Measurements from ENCODE around the gene TBX19. TPM values are rescaled to one million over a fixed set of nuclear protein-coding genes. Genes with fewer than 3 reads are reported as not detected.

Gene TBX19
- total and polyA plus RNA-seq, 2 of the 8 experiments (the other 6 are each of a cell fraction or from before 2014, with no cell fraction given), result 1.0 to 1.8 TPM

DNA sequence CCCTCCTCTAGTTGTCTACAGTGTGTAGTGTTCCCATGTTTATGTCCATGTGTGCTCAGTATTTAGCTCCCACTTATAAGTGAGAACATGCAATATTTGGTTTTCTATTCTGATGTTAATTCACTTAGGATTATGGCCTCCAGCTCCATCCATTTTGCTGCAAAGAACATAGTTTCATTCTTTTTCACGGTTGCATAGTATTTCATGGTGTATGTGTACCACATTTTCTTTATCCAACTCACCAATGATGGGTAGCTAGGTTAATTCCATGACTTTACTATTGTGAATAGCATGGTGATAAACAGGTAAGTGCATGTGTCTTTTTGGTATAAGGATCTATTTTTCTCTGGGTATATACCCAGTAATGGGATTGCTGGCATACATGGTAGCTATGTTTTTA is 67.0 kb downstream of the TBX19 start:
- Histone ChIP-seq H3K23me2 (ENCODE audit: low read depth, low read length) (no peaks in the 10 kb centered on the region), H2BK20ac (ENCODE audit: low read length) (no peak overlapping the region), H3K79me2 (ENCODE audit: control insufficient read depth in 1 of 2, insufficient read depth in 2 of 2, low read length in 2 of 2) (no peaks in the 10 kb centered on the region), H3K56ac (replicated peaks; ENCODE audit: insufficient read length, low read depth, low read length) (no peak overlapping the region), H4K8ac (ENCODE audit: extremely low read depth, insufficient read depth, low read length) (no peak overlapping the region), H4K20me1 (replicated peaks in 1 of 2; ENCODE audit: control insufficient read depth in 1 of 2, insufficient read depth in 2 of 2, low read length in 2 of 2) (no peaks in the 10 kb centered on the region), H3K23ac (ENCODE audit: insufficient read length) (no peak overlapping the region), H2BK120ac (replicated peaks; ENCODE audit: low read depth, low read length) (no peak overlapping the region), H4K5ac (ENCODE audit: insufficient read length, low read depth, low read length) (no peak overlapping the region), H3K9ac (replicated peaks in 1 of 4; ENCODE audit: extremely low read depth in 1 of 4, low read depth in 3 of 4, low read length in 3 of 4) (no peak overlapping the region), H3K27me3 (replicated peaks in 1 of 4; ENCODE audit: control insufficient read depth in 3 of 4, extremely low read depth in 1 of 4, insufficient read depth in 3 of 4, low read length in 3 of 4) (no peaks in the 10 kb centered on the region), H3K18ac (ENCODE audit: extremely low read depth, low read length) (no peak overlapping the region), H2BK15ac (ENCODE audit: low read length) (no peak overlapping the region), H3K4ac (replicated peaks; ENCODE audit: insufficient read length, low read depth, low read length) (no peak overlapping the region), H3K4me2 (ENCODE audit: insufficient read depth in 1 of 2, low read depth in 2 of 2, low read length in 2 of 2) (no peak overlapping the region), H3K4me1 (replicated peaks in 1 of 4; ENCODE audit: control insufficient read depth in 3 of 4, insufficient read depth in 4 of 4, low read length in 3 of 4) (no peaks in the 10 kb centered on the region), H3K36me3 (ENCODE audit: control insufficient read depth in 2 of 4, insufficient read depth in 4 of 4, low read length in 3 of 4) (no peaks in the 10 kb centered on the region), H3K14ac (ENCODE audit: insufficient read length) (no peak overlapping the region), H4K91ac (replicated peaks; ENCODE audit: insufficient read length, low read length) (no peak overlapping the region), H2BK5ac (ENCODE audit: low read depth, low read length) (no peak overlapping the region), H2BK12ac (ENCODE audit: low read depth, low read length) (no peak overlapping the region), H3K9me3 (ENCODE audit: insufficient read depth in 2 of 2, low read depth in 1 of 2, low read length in 1 of 2) (no peaks in the 10 kb centered on the region), H3K4me3 (ENCODE audit: extremely low read depth in 1 of 4, insufficient read depth in 2 of 4, low read depth in 3 of 4, low read length in 4 of 4) (no peak overlapping the region), H2AK5ac (ENCODE audit: low read depth, low read length) (no peak overlapping the region), H2AFZ (ENCODE audit: low read length) (no peak overlapping the region), H3K27ac (ENCODE audit: low read depth, low read length) (no peak overlapping the region), H3K79me1 (ENCODE audit: low read depth, low read length) (no peaks in the 10 kb centered on the region)
- ChIA-PET CTCF (ENCODE audit: partially characterized antibody) (interaction anchor here (1.0 to 1.8 kb wide), 4 partner anchors 13 to 289 kb away, joined by 3 to 5 read pairs (median 4); no protein-coding TSS in a partner anchor), POLR2A (ENCODE audit: partially characterized antibody) (interaction anchor here (0.5 kb wide), 1 partner anchor 182 kb away, joined by 3 read pairs; no protein-coding TSS in a partner anchor)
- DNase-seq (ENCODE audit: low read depth in 1 of 2, low spot score in 2 of 2), result no peak
- WGBS, 2 experiments (ENCODE audit: extremely low coverage in 1 of 2, insufficient coverage in 1 of 2, insufficient read length in 1 of 2, insufficient replicate concordance in 2 of 2, low coverage in 1 of 2, low lambda C conversion rate in 2 of 2, missing lambda C conversion rate in 1 of 2), result 86% methylated on average over 1 of the region's 1 CpG; no CpG with 5 or more reads in 1 of the 2 experiments
- FAIRE-seq, result no peak
- no peak for TF ChIP-seq SUZ12 (IDR thresholded peaks at IDR 0.05; ENCODE audit: low read length)
- no peak for TF ChIP-seq PHF8 (conservative IDR thresholded peaks at IDR 0.05; ENCODE audit: low read depth, low read length)

All from H1 (cell line).